Testis (tissue), 3 donors: ENCODE measurements around the gene BARHL1. TPM values are rescaled to one million over a fixed set of nuclear protein-coding genes. Genes with fewer than 3 reads are reported as not detected.

Source experiments
- DNase-seq: peaks from one replicate; pipeline ENCODE4 v3.0.0-alpha.2; 2019
- H3K27ac ChIP-seq, 2 donors: fragments of 200-600 bp; sonication (generic); one replicate each; pipeline ENCODE4 v1.5.1; 2019
- H3K27me3 ChIP-seq: fragments of 200-600 bp; sonication (generic); one replicate; pipeline ENCODE4 v1.5.1; 2019
- H3K36me3 ChIP-seq: fragments of 200-600 bp; sonication (generic); one replicate; pipeline ENCODE4 v1.5.1; 2017; ENCODE audit warnings: low read depth; ENCODE audit errors: missing control alignments
- H3K4me1 ChIP-seq: fragments of 200-600 bp; sonication (generic); one replicate; pipeline ENCODE4 v1.5.1; 2019
- H3K4me3 ChIP-seq, 2 donors: fragments of 200-600 bp; sonication (generic); one replicate each; pipeline ENCODE4 v1.5.1; 2017 to 2019
- H3K9me3 ChIP-seq: fragments of 200-600 bp; sonication (generic); one replicate; pipeline ENCODE4 v1.5.1; 2017
- POLR2A ChIP-seq: fragments of 450-650 bp; IDR thresholded peaks from one replicate; pipeline ENCODE4 v1.6.1; 2017; ENCODE audit warnings: antibody characterized with exemption, mild to moderate bottlenecking, moderate library complexity
- WGBS, 2 donors: methylation state at CpG; one replicate each; pipeline ENCODE4 v1.1.5; 2018; 5-methylcytosine and 5-hydroxymethylcytosine counted together
- intact Hi-C: fragments of 100-400 bp; cut with DNase I; formaldehyde crosslinking; loops from one replicate; pipeline ENCODE4 v1.15.1; 2023; ENCODE audit warnings: low total_unique reads
- polyA plus RNA-seq: library from polyadenylated mRNA; stranded (reverse); fragments of 350-450 nt; fragmentation: Illumina TruSeq; extraction: RNeasy Lipid Tissue Mini Kit (QIAGEN cat#74804); gene quantifications from one replicate; pipeline ENCODE4 v1.2.3, GENCODE V29; 2014; ENCODE audit warnings: low read depth, low replicate concordance; ENCODE audit not compliant: insufficient read depth
- total RNA-seq, 2 donors: library from RNA; depleted of rRNA; stranded (reverse); fragments of >200 nt; gene quantifications; one replicate each; pipeline ENCODE4 v1.2.3, GENCODE V29; 2016
- TF ChIP-seq, protein P1 (sequence below), 3 experiments: fragments of 450-650 bp in 2 of 3; fragments of 200-600 bp in 1 of 3; sonication (generic) in 1 of 3; IDR thresholded peaks; one replicate each; pipeline ENCODE4 v1.5.1; 2016 to 2019; ENCODE audit warnings: antibody characterized with exemption in 3 of 3, mild to moderate bottlenecking in 2 of 3, moderate library complexity in 1 of 3

The BARHL1 gene
- total and polyA plus RNA-seq, 3 donors from 2014 or later, result 0.13 to 0.31 TPM; not detected in 1

DNA sequence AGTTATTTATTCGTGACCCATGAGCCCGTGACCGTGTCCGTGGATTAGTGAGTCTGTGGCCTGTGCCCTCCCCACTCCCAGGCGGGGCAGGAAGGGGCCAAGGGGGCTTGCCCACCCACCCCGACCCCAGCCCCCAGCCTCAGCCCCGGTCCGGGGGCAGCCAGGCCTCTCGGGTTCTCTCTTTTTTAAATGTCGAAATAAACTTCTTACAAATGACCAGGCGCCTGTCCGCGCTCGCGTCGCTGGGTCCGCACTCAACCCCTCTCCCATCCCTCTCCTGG is 7.6 kb downstream of the BARHL1 start:
- Histone ChIP-seq H3K4me1 (peaks cover 14% of the 10 kb centered on the region), H3K9me3 (no peaks in the 10 kb centered on the region), H3K27ac (no peak overlapping the region), H3K36me3 (no peaks in the 10 kb centered on the region), H3K4me3 (peak overlapping the region in 1 of 2 donors; percentile 13), H3K27me3 (peaks cover 5% of the 10 kb centered on the region)
- TF ChIP-seq, protein P1, sequence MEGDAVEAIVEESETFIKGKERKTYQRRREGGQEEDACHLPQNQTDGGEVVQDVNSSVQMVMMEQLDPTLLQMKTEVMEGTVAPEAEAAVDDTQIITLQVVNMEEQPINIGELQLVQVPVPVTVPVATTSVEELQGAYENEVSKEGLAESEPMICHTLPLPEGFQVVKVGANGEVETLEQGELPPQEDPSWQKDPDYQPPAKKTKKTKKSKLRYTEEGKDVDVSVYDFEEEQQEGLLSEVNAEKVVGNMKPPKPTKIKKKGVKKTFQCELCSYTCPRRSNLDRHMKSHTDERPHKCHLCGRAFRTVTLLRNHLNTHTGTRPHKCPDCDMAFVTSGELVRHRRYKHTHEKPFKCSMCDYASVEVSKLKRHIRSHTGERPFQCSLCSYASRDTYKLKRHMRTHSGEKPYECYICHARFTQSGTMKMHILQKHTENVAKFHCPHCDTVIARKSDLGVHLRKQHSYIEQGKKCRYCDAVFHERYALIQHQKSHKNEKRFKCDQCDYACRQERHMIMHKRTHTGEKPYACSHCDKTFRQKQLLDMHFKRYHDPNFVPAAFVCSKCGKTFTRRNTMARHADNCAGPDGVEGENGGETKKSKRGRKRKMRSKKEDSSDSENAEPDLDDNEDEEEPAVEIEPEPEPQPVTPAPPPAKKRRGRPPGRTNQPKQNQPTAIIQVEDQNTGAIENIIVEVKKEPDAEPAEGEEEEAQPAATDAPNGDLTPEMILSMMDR (IDR thresholded peaks at IDR 0.05), result no peak
- TF ChIP-seq POLR2A, result no peak
- no peak for DNase-seq
- intact Hi-C loops, result no loop called here
- 8% methylated on average over 11 to 17 of the region's 17 CpGs for WGBS, 2 donors

DNA sequence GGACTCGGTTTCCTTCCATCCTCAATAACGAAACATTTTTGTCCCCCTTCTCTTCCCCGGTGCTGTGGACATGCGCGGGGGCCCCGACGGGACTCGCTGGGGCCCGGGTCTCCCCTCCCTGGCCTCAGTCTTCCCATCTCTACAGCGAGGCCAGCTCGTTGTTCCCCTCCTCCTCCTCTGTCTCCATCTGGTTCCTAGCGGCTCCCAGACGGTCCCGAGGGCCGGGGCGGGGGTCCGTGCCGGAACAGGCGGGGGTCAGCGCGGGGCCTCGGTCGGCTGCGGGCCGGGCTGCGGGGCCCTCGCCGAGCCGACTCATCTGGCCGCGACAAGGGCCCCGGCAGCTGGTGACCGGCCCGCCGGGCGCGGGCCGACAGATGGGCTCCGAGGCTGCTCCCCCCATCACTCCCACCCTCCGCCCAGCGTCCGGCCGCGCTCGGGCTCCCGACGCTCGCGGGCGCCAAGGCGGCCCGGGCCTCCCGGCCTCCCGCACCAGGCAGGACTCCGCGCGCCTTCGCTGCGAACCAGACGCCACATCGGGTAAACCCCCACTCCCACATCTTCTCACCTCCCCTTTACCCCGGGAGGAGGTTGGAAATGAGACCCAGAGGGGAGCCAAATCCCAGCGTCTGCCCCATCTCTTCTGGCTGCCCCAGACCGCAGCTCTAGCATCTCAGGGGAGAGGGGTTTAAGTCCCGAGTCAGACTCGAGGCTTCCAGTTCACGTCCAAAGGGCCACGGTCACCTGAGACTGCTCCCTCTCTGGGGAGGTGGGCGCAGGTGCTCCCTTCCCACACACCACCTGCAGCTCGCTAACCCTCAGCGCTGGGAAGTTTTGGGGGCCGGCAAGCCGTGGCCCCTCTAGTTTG is 8.1 kb downstream of the BARHL1 start:
- no peak for DNase-seq
- TF ChIP-seq, protein P1 (IDR thresholded peaks at IDR 0.05), result no peak
- TF ChIP-seq POLR2A, result no peak
- H3K4me1 ChIP-seq, result peaks cover 14% of the 10 kb centered on the region
- H3K27me3 ChIP-seq, result peaks cover 5% of the 10 kb centered on the region
- H3K36me3 ChIP-seq, result no peaks in the 10 kb centered on the region
- H3K4me3 ChIP-seq, result peak overlapping the region in 1 of 2 donors; percentile 13
- intact Hi-C loops, result no loop called here
- H3K9me3 ChIP-seq, result no peaks in the 10 kb centered on the region
- H3K27ac ChIP-seq, result no peak overlapping the region
- WGBS, 2 donors, result 2 to 5% methylated on average over 25 to 72 of the region's 73 CpGs

DNA sequence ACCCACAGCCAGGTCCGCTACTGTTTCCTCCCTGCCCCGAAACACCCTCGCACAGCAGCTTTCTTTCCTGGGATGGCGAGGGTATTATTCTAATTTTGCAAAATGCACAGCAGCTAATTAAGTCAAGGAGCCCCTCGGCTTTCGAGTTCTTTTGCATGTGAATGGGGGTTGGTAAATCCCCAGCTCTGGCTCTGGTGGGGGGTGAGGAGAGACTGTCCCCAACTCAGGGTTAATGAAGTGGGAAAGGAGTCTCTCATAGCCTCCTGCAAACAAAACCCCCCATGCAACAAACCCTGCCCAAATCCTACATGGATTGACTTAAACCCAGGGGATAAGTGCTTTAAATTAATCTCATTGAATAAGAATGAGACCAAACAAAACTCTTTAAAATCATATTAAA is 8.8 kb downstream of the BARHL1 start:
- 33 to 52% methylated on average over 5 of the region's 6 CpGs for WGBS, 2 donors
- Histone ChIP-seq H3K27me3 (peaks cover 5% of the 10 kb centered on the region), H3K27ac (no peak overlapping the region), H3K9me3 (no peaks in the 10 kb centered on the region), H3K36me3 (no peaks in the 10 kb centered on the region), H3K4me3 (no peak overlapping the region), H3K4me1 (peaks cover 14% of the 10 kb centered on the region)
- TF ChIP-seq POLR2A, result no peak
- TF ChIP-seq, protein P1 (IDR thresholded peaks at IDR 0.05), result no peak
- intact Hi-C loops, result no loop called here
- no peak for DNase-seq

DNA sequence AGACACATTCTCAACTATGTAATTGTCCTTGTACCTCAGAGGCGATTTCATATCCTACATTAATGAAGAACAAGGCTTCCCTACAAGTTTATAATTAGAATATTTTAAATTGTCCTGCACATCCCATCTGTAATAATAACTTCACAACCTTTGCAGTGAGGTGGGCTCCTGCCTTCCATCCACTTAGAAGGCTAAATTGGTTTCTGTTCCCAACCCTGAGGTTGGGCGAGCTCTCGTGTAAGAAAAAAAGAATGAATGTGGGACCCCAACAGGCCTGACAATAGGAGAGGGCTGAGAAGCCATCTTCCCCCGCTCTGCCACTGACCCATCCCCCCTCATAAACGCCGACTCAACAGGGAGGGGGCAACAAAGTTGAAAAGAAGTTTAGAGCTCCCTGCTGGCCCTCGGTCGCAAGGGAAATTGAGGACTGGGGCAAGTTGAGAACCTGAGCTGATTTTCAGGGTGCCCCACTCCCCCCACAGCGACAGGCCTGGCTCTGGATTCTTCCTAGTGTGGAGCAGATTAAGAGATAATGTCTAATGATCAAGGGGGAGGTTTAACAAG is 9.4 kb downstream of the BARHL1 start:
- Histone ChIP-seq H3K36me3 (no peaks in the 10 kb centered on the region), H3K27me3 (peaks cover 5% of the 10 kb centered on the region), H3K9me3 (no peaks in the 10 kb centered on the region), H3K27ac (no peak overlapping the region), H3K4me3 (no peak overlapping the region), H3K4me1 (peaks cover 13% of the 10 kb centered on the region)
- no peak for DNase-seq
- intact Hi-C loops, result no loop called here
- no peak for TF ChIP-seq POLR2A
- TF ChIP-seq, protein P1 (IDR thresholded peaks at IDR 0.05), result no peak
- WGBS, 2 donors, result 66 to 71% methylated on average over 9 of the region's 9 CpGs
